Naive thymus-derived CD8-positive, alpha-beta T cell (primary cell): ENCODE results near the gene CCR5. TPM values are rescaled to one million over a fixed set of nuclear protein-coding genes. Genes with fewer than 3 reads are reported as not detected.
A peak's percentile ranks its signal among the peaks of the same experiment; 100 is the strongest.

ENCODE experiments used
- ATAC-seq, 2 donors: fragments of 150-1000 bp; cut with Tn5 transposase in 1 of 2; sonication (Bioruptor Pico), chemical (Tn5 transposase) in 1 of 2; 1 replicate in 1 of 2; 2 replicates in 1 of 2; pipeline ENCODE4 v1.10.0; 2021; ENCODE audit warnings: mild to moderate bottlenecking in 2 of 2, moderate library complexity in 2 of 2
- POLR2A ChIA-PET: fragments of 350-600 bp; sonication (Branson Sonifier 250); formaldehyde crosslinking; loops from one replicate; lab custom pipeline; 2021; ENCODE audit warnings: antibody characterized with exemption; lab: Charles Lee
- DNase-seq, 10 donors: peaks; one replicate each; pipeline versions ENCODE4 v3.0.0 to v3.0.0-alpha.2; 2020 to 2022
- H3K27ac Mint-ChIP-seq, 10 donors: one replicate each; pipeline ENCODE4 v1.8.0; 2020 to 2022; ENCODE audit warnings: mild to moderate bottlenecking in 10 of 10, mixed read lengths in 10 of 10, moderate library complexity in 4 of 10, inconsistent platforms in 1 of 10
- H3K27me3 Mint-ChIP-seq, 5 donors: one replicate each; pipeline ENCODE4 v1.8.0; 2021 to 2022; ENCODE audit warnings: mixed read lengths in 5 of 5
- H3K36me3 Mint-ChIP-seq, 3 donors: one replicate each; pipeline ENCODE4 v1.8.0; 2020 to 2022; ENCODE audit warnings: mixed read lengths in 3 of 3, mild to moderate bottlenecking in 2 of 3, inconsistent platforms in 1 of 3
- H3K4me1 Mint-ChIP-seq, 4 donors: one replicate each; pipeline ENCODE4 v1.8.0; 2021 to 2022; ENCODE audit warnings: mixed read lengths in 4 of 4
- H3K4me3 Mint-ChIP-seq, 10 donors: one replicate each; pipeline ENCODE4 v1.8.0; 2020 to 2022; ENCODE audit warnings: mild to moderate bottlenecking in 10 of 10, mixed read lengths in 10 of 10, moderate library complexity in 6 of 10, inconsistent platforms in 1 of 10
- H3K9me3 Mint-ChIP-seq, 9 donors: one replicate each; pipeline ENCODE4 v1.8.0; 2020 to 2022; ENCODE audit warnings: mixed read lengths in 9 of 9, mild to moderate bottlenecking in 3 of 9, inconsistent platforms in 1 of 9, moderate library complexity in 1 of 9
- polyA plus RNA-seq, 3 donors: library from polyadenylated mRNA; unstranded; fragments of 300-500 nt; fragmentation: Illumina TruSeq; gene quantifications; one replicate each; pipeline ENCODE4 v1.2.3, GENCODE V29; 2021
- total RNA-seq, 8 experiments: library from RNA in 2 of 8; stranded (reverse) in 2 of 8; gene quantifications; one replicate each; pipeline ENCODE4 v1.2.3 and lab custom pipeline; 2021 to 2026

The CCR5 gene
- total and polyA plus RNA-seq, 5 experiments from 2014 or later, result 0.23 to 4.5 (median 0.37) TPM; not detected in 1

DNA sequence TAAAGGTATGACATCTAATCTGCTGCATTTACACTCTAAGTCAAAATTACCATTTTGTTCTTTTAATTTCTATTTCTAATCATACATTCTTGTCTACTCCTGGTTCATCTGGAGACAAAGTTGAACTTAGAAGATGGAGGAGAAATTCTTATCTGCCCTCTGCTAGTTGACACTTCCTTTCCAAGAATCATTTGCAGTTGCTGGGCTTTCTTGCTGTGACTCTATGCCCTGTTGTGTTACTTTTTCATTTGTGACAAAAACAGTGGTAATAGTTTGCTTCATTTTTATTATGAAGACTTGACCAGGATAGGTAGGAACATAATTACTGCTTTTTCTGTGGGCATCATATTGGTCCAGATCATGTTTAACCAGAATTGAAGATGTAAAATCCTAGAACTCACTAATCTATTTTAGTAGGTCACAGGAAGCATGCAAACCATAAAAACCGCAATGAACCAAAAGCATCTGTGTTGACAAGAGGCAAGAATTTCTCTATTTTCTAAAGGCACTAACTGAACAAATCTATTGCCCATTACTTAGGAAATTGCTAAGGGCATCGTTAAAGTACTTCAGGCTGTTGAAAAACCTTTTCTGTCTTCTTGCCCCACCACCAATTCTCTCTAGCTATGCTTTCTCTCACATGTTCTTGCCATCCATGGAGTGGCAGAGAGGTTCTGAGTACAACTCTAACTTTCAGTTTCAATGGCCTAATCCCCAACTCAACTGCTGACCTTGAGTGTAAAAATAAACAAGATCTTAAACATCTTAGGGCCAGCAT, 21.1 kb upstream of the CCR5 start:
- peaks cover 0 to 10% (median 4%) of the 10 kb centered on the region in 9 donors for H3K9me3 Mint-ChIP-seq
- H3K27me3 Mint-ChIP-seq, result peaks cover 0 to 4% (median 0%) of the 10 kb centered on the region in 5 donors
- peaks cover 19 to 69% (median 63%) of the 10 kb centered on the region in 4 donors for H3K4me1 Mint-ChIP-seq
- ATAC-seq, result peak; percentile 37 to 51
- peak overlapping the region; percentile 43 to 75 (median 69) for H3K4me3 Mint-ChIP-seq
- POLR2A ChIA-PET, result interaction anchor here (0.6 kb wide), 1 partner anchor 979 kb away, joined by 5 read pairs; no protein-coding TSS in a partner anchor
- peak in 4 of 10 donors; percentile 20 to 38 (median 33) for DNase-seq
- H3K36me3 Mint-ChIP-seq, result peaks cover 0 to 6% (median 0%) of the 10 kb centered on the region in 3 donors
- peak overlapping the region in 7 of 10 donors; percentile 38 to 75 (median 55) for H3K27ac Mint-ChIP-seq

- peaks cover 0 to 6% (median 0%) of the 10 kb centered on the region in 3 donors for H3K36me3 Mint-ChIP-seq
- no peak for ATAC-seq
- DNase-seq, result no peak
- peak overlapping the region in 9 of 10 donors; percentile 13 to 75 (median 69) for H3K4me3 Mint-ChIP-seq
- peaks cover 0 to 10% (median 4%) of the 10 kb centered on the region in 9 donors for H3K9me3 Mint-ChIP-seq
- peaks cover 21 to 73% (median 67%) of the 10 kb centered on the region in 4 donors for H3K4me1 Mint-ChIP-seq
- POLR2A ChIA-PET, result interaction anchor here (0.6 kb wide), 1 partner anchor 978 kb away, joined by 5 read pairs; no protein-coding TSS in a partner anchor
- peaks cover 0 to 7% (median 0%) of the 10 kb centered on the region in 5 donors for H3K27me3 Mint-ChIP-seq
- H3K27ac Mint-ChIP-seq, result peak overlapping the region in 5 of 10 donors; percentile 38 to 75 (median 55)
These were observed 20.5 kb upstream of the CCR5 start for GRCh38 chr3:46350262-46350565.

GRCh38 chr3:46351646-46352045, 19.1 kb upstream of the CCR5 start:
- Mint-ChIP-seq H3K9me3 (peaks cover 0 to 10% (median 4%) of the 10 kb centered on the region in 9 donors), H3K4me3 (peak overlapping the region in 1 of 10 donors; percentile 13), H3K27me3 (peaks cover 0 to 16% (median 4%) of the 10 kb centered on the region in 5 donors), H3K27ac (peak overlapping the region in 1 of 10 donors; percentile 30), H3K36me3 (peaks cover 0 to 6% (median 0%) of the 10 kb centered on the region in 3 donors), H3K4me1 (peaks cover 23 to 84% (median 70%) of the 10 kb centered on the region in 4 donors)
- DNase-seq (no peak), ATAC-seq (no peak)
- POLR2A ChIA-PET, result no interaction called here

GRCh38 chr3:46353090-46353489, 17.7 kb upstream of the CCR5 start:
- POLR2A ChIA-PET, result no interaction called here
- DNase-seq (no peak), ATAC-seq (no peak)
- Mint-ChIP-seq H3K27me3 (peaks cover 0 to 21% (median 4%) of the 10 kb centered on the region in 5 donors), H3K4me1 (peaks cover 23 to 85% (median 66%) of the 10 kb centered on the region in 4 donors), H3K9me3 (peaks cover 0 to 9% (median 4%) of the 10 kb centered on the region in 9 donors), H3K36me3 (no peaks in the 10 kb centered on the region), H3K4me3 (peak overlapping the region in 6 of 10 donors; percentile 5 to 50 (median 31)), H3K27ac (peak overlapping the region in 4 of 10 donors; percentile 26 to 53 (median 40))

DNA sequence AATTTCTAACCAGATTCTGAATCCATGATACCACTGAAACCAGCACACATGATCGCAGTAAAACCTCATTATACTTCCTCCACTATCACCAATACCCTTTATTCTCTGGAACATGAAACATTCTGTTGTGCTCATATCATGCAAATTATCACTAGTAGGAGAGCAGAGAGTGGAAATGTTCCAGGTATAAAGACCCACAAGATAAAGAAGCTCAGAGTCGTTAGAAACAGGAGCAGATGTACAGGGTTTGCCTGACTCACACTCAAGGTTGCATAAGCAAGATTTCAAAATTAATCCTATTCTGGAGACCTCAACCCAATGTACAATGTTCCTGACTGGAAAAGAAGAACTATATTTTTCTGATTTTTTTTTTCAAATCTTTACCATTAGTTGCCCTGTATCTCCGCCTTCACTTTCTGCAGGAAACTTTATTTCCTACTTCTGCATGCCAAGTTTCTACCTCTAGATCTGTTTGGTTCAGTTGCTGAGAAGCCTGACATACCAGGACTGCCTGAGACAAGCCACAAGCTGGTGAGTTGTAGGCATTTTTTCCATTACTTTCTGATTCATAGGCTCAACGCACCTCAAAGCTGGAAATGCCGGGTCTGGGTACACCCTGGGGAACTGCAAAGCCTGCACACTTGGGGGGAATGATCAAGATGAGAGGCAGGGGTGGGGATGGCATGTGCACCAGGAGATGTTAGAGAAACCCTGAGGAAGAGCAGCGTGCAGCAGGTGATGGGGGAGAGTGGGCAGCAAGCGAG, 16.9 kb upstream of the CCR5 start, which contains the start of gene CCR2:
Gene CCR2, plus strand, starts transcription at position 465 of the 764 bp plus-strand sequence. CDS start 3,417 bp downstream, outside the sequence.
- peaks cover 0 to 3% (median under 1%) of the 10 kb centered on the region in 9 donors for H3K9me3 Mint-ChIP-seq
- no peaks in the 10 kb centered on the region for H3K36me3 Mint-ChIP-seq
- H3K4me3 Mint-ChIP-seq, result peak within 1 kb of the TSS in 9 of 10 donors; percentile 4 to 67 (median 38)
- ATAC-seq (peak in 1 of 2 donors; percentile 54), DNase-seq (peak in 1 of 10 donors; percentile 16)
- peaks cover 0 to 24% (median 4%) of the 10 kb centered on the region in 5 donors for H3K27me3 Mint-ChIP-seq
- H3K27ac Mint-ChIP-seq, result peak within 1 kb of the TSS in 6 of 10 donors; percentile 26 to 64 (median 48)
- H3K4me1 Mint-ChIP-seq, result peaks cover 21 to 81% (median 60%) of the 10 kb centered on the region in 4 donors
- POLR2A ChIA-PET, result no interaction called here

DNA sequence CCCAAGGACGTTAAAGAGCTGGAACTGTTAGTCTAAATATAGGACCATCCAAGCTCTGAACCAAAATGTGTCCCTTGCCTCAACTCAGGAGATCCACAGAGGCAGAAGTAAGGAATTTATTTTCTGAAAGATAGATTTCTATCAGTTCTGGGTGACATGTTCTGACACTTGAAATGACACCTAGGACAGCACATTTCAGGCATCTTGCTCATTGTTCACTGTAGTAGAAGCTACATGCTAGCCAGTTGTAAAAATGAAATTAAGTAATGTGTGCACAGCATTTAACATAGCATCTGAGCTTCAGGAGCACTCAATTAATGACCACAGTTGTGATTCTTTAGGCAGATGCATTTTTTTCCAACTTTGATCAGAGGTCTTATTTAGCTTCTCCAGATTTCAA, 16.3 kb upstream of the CCR5 start:
- POLR2A ChIA-PET, result no interaction called here
- H3K9me3 Mint-ChIP-seq, result no peaks in the 10 kb centered on the region
- ATAC-seq (no peak), DNase-seq (no peak)
- H3K27ac Mint-ChIP-seq, result peak overlapping the region in 2 of 10 donors; percentile 53 to 64
- peak overlapping the region in 6 of 10 donors; percentile 4 to 67 (median 43) for H3K4me3 Mint-ChIP-seq
- peaks cover 0 to 25% (median 4%) of the 10 kb centered on the region in 5 donors for H3K27me3 Mint-ChIP-seq
- H3K36me3 Mint-ChIP-seq, result no peaks in the 10 kb centered on the region
- H3K4me1 Mint-ChIP-seq, result peaks cover 17 to 77% (median 54%) of the 10 kb centered on the region in 4 donors

DNA sequence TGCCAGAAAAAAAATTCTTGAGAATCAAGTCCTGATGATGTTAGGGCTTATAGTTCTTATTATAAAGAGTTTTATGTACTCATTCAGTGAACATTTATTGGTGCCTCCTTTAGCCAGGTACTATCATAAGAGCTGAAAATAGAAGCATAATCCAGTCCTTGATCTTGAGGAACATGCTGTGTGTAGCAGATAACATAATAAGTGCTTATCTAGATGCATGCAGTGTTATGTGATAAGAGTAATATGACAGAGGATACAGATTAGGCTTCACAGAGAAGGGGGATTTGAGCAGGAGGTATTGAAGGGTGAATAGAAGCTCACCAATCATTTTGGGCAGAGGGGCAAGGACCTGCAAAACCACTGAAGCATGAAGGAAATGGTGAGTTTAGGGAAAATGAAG, 15.8 kb upstream of the CCR5 start:
- H3K36me3 Mint-ChIP-seq, result no peaks in the 10 kb centered on the region
- peak overlapping the region in 2 of 10 donors; percentile 24 to 53 for H3K27ac Mint-ChIP-seq
- peaks cover 17 to 77% (median 48%) of the 10 kb centered on the region in 4 donors for H3K4me1 Mint-ChIP-seq
- POLR2A ChIA-PET, result no interaction called here
- ATAC-seq (no peak), DNase-seq (no peak)
- peak overlapping the region in 3 of 10 donors; percentile 1 to 66 (median 7) for H3K4me3 Mint-ChIP-seq
- H3K27me3 Mint-ChIP-seq, result peaks cover 0 to 25% (median 4%) of the 10 kb centered on the region in 5 donors
- no peaks in the 10 kb centered on the region for H3K9me3 Mint-ChIP-seq

DNA sequence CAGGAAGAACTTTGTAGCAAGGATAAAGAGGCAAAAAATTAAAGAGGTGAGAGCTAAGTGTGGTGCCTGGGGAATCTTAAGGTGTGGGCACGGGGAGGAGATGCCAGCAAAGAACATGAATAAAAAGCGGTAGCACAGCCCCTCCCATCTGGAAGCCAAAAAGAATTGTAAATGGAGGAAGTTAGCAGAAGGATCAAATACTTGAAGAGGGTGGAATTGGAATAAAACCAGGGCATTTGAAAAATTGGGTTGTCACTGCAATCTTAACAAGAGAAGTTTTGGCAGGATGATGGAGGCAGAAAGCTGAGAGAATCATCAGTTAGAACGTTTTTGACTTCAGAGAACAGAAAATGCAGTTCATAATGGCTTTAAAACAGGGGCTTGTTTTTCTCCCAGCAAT, 14.5 kb upstream of the CCR5 start:
- no peak for ATAC-seq
- Mint-ChIP-seq H3K9me3 (no peaks in the 10 kb centered on the region), H3K36me3 (no peaks in the 10 kb centered on the region), H3K4me1 (peaks cover 14 to 77% (median 37%) of the 10 kb centered on the region in 4 donors), H3K27me3 (peaks cover 0 to 25% (median 4%) of the 10 kb centered on the region in 5 donors), H3K4me3 (peak overlapping the region in 2 of 10 donors; percentile 0 to 66), H3K27ac (peak overlapping the region in 1 of 10 donors; percentile 14)
- POLR2A ChIA-PET, result no interaction called here
- no peak for DNase-seq

DNA sequence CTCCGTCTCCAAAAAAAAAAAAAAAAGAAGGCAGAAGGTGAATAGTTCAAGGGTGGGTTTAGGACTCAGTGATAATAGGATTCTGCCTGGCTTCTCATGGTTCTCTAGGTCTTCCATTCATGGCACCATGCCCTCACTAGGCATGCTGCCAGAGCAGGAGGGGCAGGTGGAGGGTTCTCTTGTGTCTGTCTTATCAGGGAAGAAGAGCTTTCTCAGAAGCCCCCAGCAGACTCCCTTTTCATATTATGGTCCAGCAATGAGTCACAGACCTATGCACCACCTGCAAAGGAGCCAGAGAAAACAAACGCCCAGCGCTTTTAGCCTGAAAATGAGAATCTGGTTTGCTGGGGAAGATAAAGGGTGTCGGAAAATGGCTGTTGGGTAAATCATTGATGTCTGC, 13.8 kb upstream of the CCR5 start:
- POLR2A ChIA-PET, result no interaction called here
- Mint-ChIP-seq H3K4me3 (peak overlapping the region in 2 of 10 donors; percentile 14 to 66), H3K27me3 (peaks cover 0 to 25% (median 4%) of the 10 kb centered on the region in 5 donors), H3K27ac (no peak overlapping the region), H3K9me3 (no peaks in the 10 kb centered on the region), H3K4me1 (peaks cover 14 to 76% (median 32%) of the 10 kb centered on the region in 4 donors), H3K36me3 (no peaks in the 10 kb centered on the region)
- ATAC-seq (no peak), DNase-seq (no peak)

DNA sequence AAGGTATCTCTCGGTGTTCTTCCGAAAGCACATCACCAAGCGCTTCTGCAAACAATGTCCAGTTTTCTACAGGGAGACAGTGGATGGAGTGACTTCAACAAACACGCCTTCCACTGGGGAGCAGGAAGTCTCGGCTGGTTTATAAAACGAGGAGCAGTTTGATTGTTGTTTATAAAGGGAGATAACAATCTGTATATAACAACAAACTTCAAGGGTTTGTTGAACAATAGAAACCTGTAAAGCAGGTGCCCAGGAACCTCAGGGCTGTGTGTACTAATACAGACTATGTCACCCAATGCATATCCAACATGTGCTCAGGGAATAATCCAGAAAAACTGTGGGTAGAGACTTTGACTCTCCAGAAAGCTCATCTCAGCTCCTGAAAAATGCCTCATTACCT, 12.3 kb upstream of the CCR5 start:
- no peak for ATAC-seq
- no peak overlapping the region for H3K4me3 Mint-ChIP-seq
- H3K9me3 Mint-ChIP-seq, result no peaks in the 10 kb centered on the region

GRCh38 chr3:46359733-46360493, 10.8 kb upstream of the CCR5 start:
- ATAC-seq (no peak), DNase-seq (no peak)
- Mint-ChIP-seq H3K4me1 (peaks cover 4 to 51% (median 8%) of the 10 kb centered on the region in 4 donors), H3K36me3 (no peaks in the 10 kb centered on the region), H3K27ac (peak overlapping the region in 2 of 10 donors; percentile 56 to 78), H3K9me3 (no peaks in the 10 kb centered on the region), H3K27me3 (peaks cover 0 to 21% (median 4%) of the 10 kb centered on the region in 5 donors), H3K4me3 (no peak overlapping the region)
- POLR2A ChIA-PET, result interaction anchor here (1.3 kb wide), 1 partner anchor 9 kb away, joined by 3 read pairs; no protein-coding TSS in a partner anchor

More for the DNA sequence above, 12.3 kb upstream of the CCR5 start:
- H3K27me3 Mint-ChIP-seq, result peaks cover 0 to 25% (median 4%) of the 10 kb centered on the region in 5 donors
- H3K36me3 Mint-ChIP-seq, result no peaks in the 10 kb centered on the region
- peak overlapping the region in 1 of 10 donors; percentile 32 for H3K27ac Mint-ChIP-seq
- POLR2A ChIA-PET, result no interaction called here
- DNase-seq, result no peak
- peaks cover 11 to 64% (median 20%) of the 10 kb centered on the region in 4 donors for H3K4me1 Mint-ChIP-seq
